ENCODE data around the gene NUDT14.

Gene NUDT14

GRCh38 chr14:105173901-105174894 lies 6.9 kb downstream of the NUDT14 start:
- peak; percentile 36 for DNase-seq (ENCODE audit: low spot score)

GRCh38 chr14:105173145-105173544 lies 8.0 kb downstream of the NUDT14 start:
- DNase-seq (ENCODE audit: low spot score) = no peak

GRCh38 chr14:105172476-105172875 lies 8.6 kb downstream of the NUDT14 start:
- no peak for DNase-seq (ENCODE audit: low spot score)

- DNase-seq (ENCODE audit: low spot score) = no peak
Measured at GRCh38 chr14:105171004-105171673, 10.0 kb downstream of the NUDT14 start.

GRCh38 chr14:105169776-105170655 lies 11.1 kb downstream of the NUDT14 start:
- DNase-seq (ENCODE audit: low spot score) = no peak

- no peak for DNase-seq (ENCODE audit: low spot score)
Measured at GRCh38 chr14:105168979-105169507, 12.1 kb downstream of the NUDT14 start.

GRCh38 chr14:105168496-105168978 lies 12.6 kb downstream of the NUDT14 start, which contains the start of gene JAG2:
JAG2 (minus strand) TSS chr14:105168776; CDS start chr14:105168420, 356 bp downstream.
- DNase-seq (ENCODE audit: low spot score) = peak; percentile 51

- DNase-seq (ENCODE audit: low spot score) = no peak
Measured at GRCh38 chr14:105168093-105168420, 13.1 kb downstream of the NUDT14 start.

GRCh38 chr14:105167303-105168092 lies 13.6 kb downstream of the NUDT14 start:
- peak; percentile 47 for DNase-seq (ENCODE audit: low spot score)

GRCh38 chr14:105166571-105167302 lies 14.4 kb downstream of the NUDT14 start:
- DNase-seq (ENCODE audit: low spot score) = no peak

- no peak for DNase-seq (ENCODE audit: low spot score)
Measured at GRCh38 chr14:105165761-105166485, 15.2 kb downstream of the NUDT14 start.

GRCh38 chr14:105165134-105165704 lies 15.9 kb downstream of the NUDT14 start:
- no peak for DNase-seq (ENCODE audit: low spot score)

GRCh38 chr14:105163040-105163742 lies 17.9 kb downstream of the NUDT14 start:
- DNase-seq (ENCODE audit: low spot score) = no peak

GRCh38 chr14:105162669-105162979 lies 18.5 kb downstream of the NUDT14 start:
- DNase-seq (ENCODE audit: low spot score) = no peak

- no peak for DNase-seq (ENCODE audit: low spot score)
Measured at GRCh38 chr14:105161964-105162668, 19.0 kb downstream of the NUDT14 start.

- no peak for DNase-seq (ENCODE audit: low spot score)
Measured at GRCh38 chr14:105161309-105161708, 19.8 kb downstream of the NUDT14 start.

- no peak for DNase-seq (ENCODE audit: low spot score)
Measured at GRCh38 chr14:105160776-105161175, 20.3 kb downstream of the NUDT14 start.

GRCh38 chr14:105159344-105159743 lies 21.8 kb downstream of the NUDT14 start:
- no peak for DNase-seq (ENCODE audit: low spot score)
